Measurements from ENCODE around the gene ZNF276. TPM values are rescaled to one million over a fixed set of nuclear protein-coding genes. Genes with fewer than 3 reads are reported as not detected.
"Not testable (repeated sequence)": the region's sequence is repeated elsewhere in the genome, so short reads cannot be mapped to it uniquely, and the experiment has no call there.

ZNF276 gene
- total RNA-seq, 1 experiment from 2014 or later: 21.8 TPM

DNA sequence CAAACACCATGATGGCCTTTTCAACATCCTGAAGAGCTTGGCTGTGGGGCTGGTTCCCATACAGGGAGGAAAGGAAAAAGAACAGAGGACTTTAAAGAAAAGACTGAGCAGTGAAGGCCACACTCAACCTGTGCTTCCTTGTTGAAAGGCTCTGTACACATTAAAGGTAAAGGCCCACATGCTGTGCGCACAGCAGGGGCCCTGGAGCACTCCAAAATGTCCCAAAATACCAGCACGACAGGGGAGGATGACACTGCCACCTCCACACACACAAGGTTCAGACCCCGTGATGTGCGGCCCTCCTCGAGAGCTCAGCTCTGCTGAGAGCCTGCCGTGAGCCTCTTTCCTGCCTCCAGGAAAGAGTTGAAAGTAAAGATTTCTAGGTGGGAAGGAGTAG, 58.6 kb downstream of the ZNF276 start:
- no peak overlapping the region for H3K4me2 ChIP-seq (ENCODE audit: low read depth, low read length, poor library complexity, severe bottlenecking)
- no peaks in the 10 kb centered on the region for H3K27me3 ChIP-seq (ENCODE audit: low read length)
- no peaks in the 10 kb centered on the region for H3K4me1 ChIP-seq (ENCODE audit: low read length)
- no peak for DNase-seq
- peaks cover 29% of the 10 kb centered on the region for H3K36me3 ChIP-seq (ENCODE audit: insufficient read depth, low read length)
- no peak overlapping the region for H3K9ac ChIP-seq (ENCODE audit: low read length)
- H3K9me3 ChIP-seq (ENCODE audit: low read length): no peaks in the 10 kb centered on the region
- H2AFZ ChIP-seq (ENCODE audit: low read length): no peak overlapping the region
- H3K9me2 ChIP-seq (replicated peaks; ENCODE audit: insufficient read depth, low read length): no peaks in the 10 kb centered on the region
- H4K20me1 ChIP-seq (ENCODE audit: insufficient read depth, low read depth, low read length): no peaks in the 10 kb centered on the region
- no peaks in the 10 kb centered on the region for H3K79me2 ChIP-seq (ENCODE audit: low read length)
- no peak overlapping the region for H3K27ac ChIP-seq (ENCODE audit: low read length)
- no peak overlapping the region for H3K4me3 ChIP-seq (ENCODE audit: low read length)

DNA sequence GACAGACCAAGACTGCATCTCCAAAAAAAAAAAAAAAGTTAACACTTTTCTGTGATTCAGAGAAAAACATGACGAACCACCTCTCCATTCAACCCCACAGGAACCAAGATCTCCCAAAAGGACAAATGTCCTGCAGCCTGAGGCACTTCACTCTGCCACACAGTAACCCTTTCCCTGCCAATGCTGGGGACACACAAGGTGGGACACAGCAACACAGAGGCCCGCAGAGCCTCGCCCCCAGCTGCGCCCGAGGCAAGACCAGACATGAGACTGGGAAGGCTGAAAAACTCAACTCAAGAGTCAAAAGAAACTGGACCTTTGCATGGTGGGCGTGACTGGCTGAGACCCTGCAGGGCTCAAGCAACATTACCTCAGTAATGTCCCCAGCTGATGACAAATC, 61.2 kb downstream of the ZNF276 start:
- Histone ChIP-seq H4K20me1 (ENCODE audit: insufficient read depth, low read depth, low read length) (no peaks in the 10 kb centered on the region), H3K36me3 (ENCODE audit: insufficient read depth, low read length) (peaks cover 29% of the 10 kb centered on the region), H3K9me2 (replicated peaks; ENCODE audit: insufficient read depth, low read length) (no peaks in the 10 kb centered on the region), H3K4me3 (ENCODE audit: low read length) (no peak overlapping the region), H3K27me3 (ENCODE audit: low read length) (no peaks in the 10 kb centered on the region), H3K4me1 (ENCODE audit: low read length) (no peaks in the 10 kb centered on the region), H3K9ac (ENCODE audit: low read length) (no peak overlapping the region), H3K79me2 (ENCODE audit: low read length) (no peaks in the 10 kb centered on the region), H2AFZ (ENCODE audit: low read length) (no peak overlapping the region), H3K4me2 (ENCODE audit: low read depth, low read length, poor library complexity, severe bottlenecking) (no peak overlapping the region), H3K9me3 (ENCODE audit: low read length) (no peaks in the 10 kb centered on the region), H3K27ac (ENCODE audit: low read length) (no peak overlapping the region)
- DNase-seq: no peak

DNA sequence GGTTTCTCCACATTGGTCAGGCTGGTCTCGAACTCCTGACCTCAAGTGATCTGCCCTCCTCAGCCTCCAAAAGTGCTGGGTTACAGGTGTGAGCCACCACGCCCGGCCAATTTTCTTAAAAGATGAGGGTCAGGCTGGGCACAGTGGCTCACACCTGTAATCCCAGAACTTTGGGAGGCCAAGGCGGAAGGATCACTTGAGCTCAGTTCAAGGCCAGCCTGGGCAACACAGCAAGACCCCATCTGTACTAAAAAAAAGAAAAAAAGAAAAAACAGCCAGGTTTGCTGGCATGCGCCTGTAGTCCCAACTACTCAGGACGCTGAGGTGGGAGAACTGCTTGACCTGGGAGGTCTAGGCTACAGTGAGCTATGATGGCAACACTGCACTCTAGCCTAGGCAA, 62.6 kb downstream of the ZNF276 start:
- H3K9me3 ChIP-seq (ENCODE audit: low read length); DNase-seq; H4K20me1 ChIP-seq (ENCODE audit: insufficient read depth, low read depth, low read length); H3K27ac ChIP-seq (ENCODE audit: low read length); H3K4me1 ChIP-seq (ENCODE audit: low read length); H3K9me2 ChIP-seq (replicated peaks; ENCODE audit: insufficient read depth, low read length); H3K4me3 ChIP-seq (ENCODE audit: low read length); H3K27me3 ChIP-seq (ENCODE audit: low read length); H3K4me2 ChIP-seq (ENCODE audit: low read depth, low read length, poor library complexity, severe bottlenecking); H3K9ac ChIP-seq (ENCODE audit: low read length); H2AFZ ChIP-seq (ENCODE audit: low read length); H3K79me2 ChIP-seq (ENCODE audit: low read length): not testable (repeated sequence)
- peaks cover 32% of the 10 kb centered on the region for H3K36me3 ChIP-seq (ENCODE audit: insufficient read depth, low read length)

DNA sequence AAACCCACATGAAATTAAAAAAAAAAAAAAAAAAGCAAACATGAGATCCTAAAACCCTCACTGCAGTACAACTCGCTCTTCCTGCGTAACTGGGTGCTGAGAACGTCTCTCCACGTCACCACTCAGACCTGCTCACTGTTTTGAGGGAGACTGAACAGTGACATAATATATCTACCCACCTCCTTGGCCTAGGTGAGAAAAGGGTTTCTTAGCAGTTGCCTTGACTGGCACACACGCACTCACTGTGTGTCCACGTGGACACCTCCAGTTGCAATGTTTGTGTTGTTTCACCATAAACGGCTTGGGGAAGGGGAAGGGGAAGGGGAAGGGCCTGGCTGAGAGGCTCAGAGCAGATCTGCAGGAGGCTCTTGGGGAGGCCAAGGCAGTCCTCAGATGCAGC, 63.1 kb downstream of the ZNF276 start:
- H2AFZ ChIP-seq (ENCODE audit: low read length): no peak overlapping the region
- H3K9ac ChIP-seq (ENCODE audit: low read length): no peak overlapping the region
- H3K4me2 ChIP-seq (ENCODE audit: low read depth, low read length, poor library complexity, severe bottlenecking): no peak overlapping the region
- no peaks in the 10 kb centered on the region for H3K27me3 ChIP-seq (ENCODE audit: low read length)
- no peak overlapping the region for H3K27ac ChIP-seq (ENCODE audit: low read length)
- no peaks in the 10 kb centered on the region for H3K79me2 ChIP-seq (ENCODE audit: low read length)
- no peaks in the 10 kb centered on the region for H4K20me1 ChIP-seq (ENCODE audit: insufficient read depth, low read depth, low read length)
- no peak for DNase-seq
- peaks cover 28% of the 10 kb centered on the region for H3K36me3 ChIP-seq (ENCODE audit: insufficient read depth, low read length)
- H3K9me3 ChIP-seq (ENCODE audit: low read length): no peaks in the 10 kb centered on the region
- no peaks in the 10 kb centered on the region for H3K4me1 ChIP-seq (ENCODE audit: low read length)
- H3K9me2 ChIP-seq (replicated peaks; ENCODE audit: insufficient read depth, low read length): no peaks in the 10 kb centered on the region
- no peak overlapping the region for H3K4me3 ChIP-seq (ENCODE audit: low read length)

DNA sequence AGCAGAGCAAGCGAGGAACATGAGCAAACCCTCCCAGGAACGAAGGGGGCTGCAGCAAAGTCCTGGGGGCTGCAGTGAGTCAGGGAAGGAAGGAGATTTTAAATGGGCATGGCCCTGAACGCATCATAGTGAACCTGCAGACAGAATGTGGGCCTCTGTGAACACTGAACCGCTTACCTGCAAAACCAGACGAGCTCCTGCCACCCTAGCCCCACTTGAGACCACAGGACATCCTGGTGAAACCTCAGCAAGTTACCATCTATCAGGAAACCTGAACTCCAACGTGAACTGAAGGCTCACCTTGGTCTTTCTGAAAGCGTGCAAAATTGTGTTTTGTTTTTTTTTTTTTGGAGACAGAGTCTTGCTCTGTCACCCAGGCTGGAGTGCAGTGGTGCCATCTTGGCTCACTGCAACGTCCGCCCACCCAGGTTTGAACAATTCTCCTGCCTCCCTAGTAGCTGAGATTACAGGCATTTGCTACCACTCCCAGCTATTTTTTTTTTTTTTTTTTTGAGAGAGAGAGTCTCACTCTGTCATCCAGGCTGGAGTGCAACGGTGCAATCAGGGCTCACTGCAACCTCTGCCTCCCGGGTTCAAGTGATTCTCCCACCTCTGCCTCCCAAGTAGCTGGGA, 64.3 kb downstream of the ZNF276 start:
- H3K9ac ChIP-seq (ENCODE audit: low read length): no peak overlapping the region
- H3K4me3 ChIP-seq (ENCODE audit: low read length): no peak overlapping the region
- H3K4me1 ChIP-seq (ENCODE audit: low read length): no peaks in the 10 kb centered on the region
- DNase-seq: no peak
- no peak overlapping the region for H3K27ac ChIP-seq (ENCODE audit: low read length)
- H3K9me3 ChIP-seq (ENCODE audit: low read length): no peaks in the 10 kb centered on the region
- no peaks in the 10 kb centered on the region for H3K9me2 ChIP-seq (replicated peaks; ENCODE audit: insufficient read depth, low read length)
- peaks cover 4% of the 10 kb centered on the region; the same call in 1 of the 2 replicates for H3K79me2 ChIP-seq (ENCODE audit: low read length)
- H3K27me3 ChIP-seq (ENCODE audit: low read length): no peaks in the 10 kb centered on the region
- H2AFZ ChIP-seq (ENCODE audit: low read length): no peak overlapping the region
- no peak overlapping the region for H3K4me2 ChIP-seq (ENCODE audit: low read depth, low read length, poor library complexity, severe bottlenecking)
- H3K36me3 ChIP-seq (ENCODE audit: insufficient read depth, low read length): peaks cover 25% of the 10 kb centered on the region
- no peaks in the 10 kb centered on the region for H4K20me1 ChIP-seq (ENCODE audit: insufficient read depth, low read depth, low read length)

DNA sequence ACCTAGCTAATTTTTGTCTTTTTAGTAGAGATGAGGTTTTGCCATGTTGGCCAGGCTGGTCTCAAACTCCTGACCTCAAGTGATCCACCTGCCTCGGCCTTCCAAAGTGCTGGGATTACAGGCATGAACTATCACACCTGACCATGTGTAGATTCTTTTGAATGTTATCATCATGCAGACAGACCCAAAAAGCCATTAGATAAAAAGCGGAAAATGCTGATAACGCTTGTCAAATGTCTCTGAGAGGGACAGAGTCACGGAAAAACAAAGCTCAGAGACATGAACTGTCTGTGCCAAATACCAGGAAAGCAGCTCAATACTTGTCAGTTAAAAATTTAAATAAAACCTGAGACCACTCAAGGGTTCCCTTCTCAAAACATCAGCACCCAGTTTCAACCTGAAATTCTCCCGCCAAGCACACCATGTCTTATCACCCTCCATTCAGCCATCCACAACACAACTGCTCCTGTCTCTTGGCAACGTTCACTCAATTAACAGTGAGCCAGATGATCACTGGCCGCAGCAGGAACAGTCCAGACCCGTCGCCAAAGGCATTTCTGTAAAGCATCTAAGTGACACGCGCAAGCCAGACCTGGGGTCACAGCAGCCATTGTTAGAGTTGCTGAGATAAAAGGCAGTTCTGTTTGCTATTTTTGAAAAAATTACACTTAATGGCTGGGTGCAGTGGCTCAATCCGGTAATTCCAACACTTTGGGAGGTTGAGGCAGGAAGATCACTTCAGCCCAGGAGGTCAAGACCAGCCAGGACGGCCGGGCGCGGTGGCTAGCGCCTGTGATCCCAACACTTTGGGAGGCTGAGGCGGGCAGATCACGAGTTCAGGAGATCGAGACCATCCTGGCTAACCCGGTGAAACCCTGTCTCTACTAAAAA, 65.4 kb downstream of the ZNF276 start:
- H3K36me3 ChIP-seq (ENCODE audit: insufficient read depth, low read length): peaks cover 26% of the 10 kb centered on the region
- H3K4me3 ChIP-seq (ENCODE audit: low read length): no peak overlapping the region
- H3K9me3 ChIP-seq (ENCODE audit: low read length): no peaks in the 10 kb centered on the region
- no peaks in the 10 kb centered on the region for H3K4me1 ChIP-seq (ENCODE audit: low read length)
- no peaks in the 10 kb centered on the region for H3K27me3 ChIP-seq (ENCODE audit: low read length)
- H3K9ac ChIP-seq (ENCODE audit: low read length): no peak overlapping the region
- H3K79me2 ChIP-seq (ENCODE audit: low read length): peaks cover 4% of the 10 kb centered on the region; the same call in 1 of the 2 replicates
- DNase-seq: no peak
- H3K27ac ChIP-seq (ENCODE audit: low read length): no peak overlapping the region
- no peak overlapping the region for H2AFZ ChIP-seq (ENCODE audit: low read length)
- H3K9me2 ChIP-seq (replicated peaks; ENCODE audit: insufficient read depth, low read length): no peaks in the 10 kb centered on the region
- no peaks in the 10 kb centered on the region for H4K20me1 ChIP-seq (ENCODE audit: insufficient read depth, low read depth, low read length)
- no peak overlapping the region for H3K4me2 ChIP-seq (ENCODE audit: low read depth, low read length, poor library complexity, severe bottlenecking)

DNA sequence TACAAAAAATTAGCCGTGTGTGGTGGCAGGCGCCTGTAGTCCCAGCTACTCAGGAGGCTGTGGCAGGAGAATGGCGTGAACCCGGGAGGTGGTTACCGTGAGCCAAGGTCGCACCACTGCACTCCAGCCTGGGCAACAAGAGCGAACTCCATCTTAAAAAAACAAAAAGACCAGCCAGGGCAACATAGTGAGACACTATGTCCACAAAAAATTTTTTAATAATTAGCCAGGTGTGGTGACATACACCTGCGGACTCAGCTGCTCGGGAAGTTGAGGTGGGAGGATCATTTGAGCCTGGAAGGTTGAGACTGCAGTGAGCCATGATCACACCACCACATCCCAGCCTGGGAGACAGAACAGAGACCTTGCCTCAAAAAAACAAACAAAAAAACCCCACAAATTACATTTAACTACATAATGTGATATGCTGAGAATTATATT, 66.0 kb downstream of the ZNF276 start:
- Histone ChIP-seq H3K4me3 (ENCODE audit: low read length) (no peak overlapping the region), H3K27me3 (ENCODE audit: low read length) (no peaks in the 10 kb centered on the region), H3K9me2 (replicated peaks; ENCODE audit: insufficient read depth, low read length) (no peaks in the 10 kb centered on the region), H3K27ac (ENCODE audit: low read length) (no peak overlapping the region), H3K36me3 (ENCODE audit: insufficient read depth, low read length) (peaks cover 32% of the 10 kb centered on the region), H3K79me2 (ENCODE audit: low read length) (peaks cover 4% of the 10 kb centered on the region; the same call in 1 of the 2 replicates), H4K20me1 (ENCODE audit: insufficient read depth, low read depth, low read length) (no peaks in the 10 kb centered on the region), H3K9me3 (ENCODE audit: low read length) (no peaks in the 10 kb centered on the region), H3K4me2 (ENCODE audit: low read depth, low read length, poor library complexity, severe bottlenecking) (no peak overlapping the region), H2AFZ (ENCODE audit: low read length) (no peak overlapping the region), H3K4me1 (ENCODE audit: low read length) (no peaks in the 10 kb centered on the region), H3K9ac (ENCODE audit: low read length) (no peak overlapping the region)
- no peak for DNase-seq

Measured in Karpas-422 (cell line).